Loucy (cell line): ENCODE measurements around the gene PALLD.

Source experiments
- EZH2phosphoT487 ChIP-seq: fragments of 200-600 bp; IDR thresholded peaks from 2 replicates; pipeline ENCODE4 v1.6.1; 2018; ENCODE audit warnings: antibody characterized with exemption, mild to moderate bottlenecking, moderate library complexity, borderline replicate concordance
- TF ChIP-seq, protein P1 (sequence below): fragments of 200-600 bp; sonication (generic); conservative IDR thresholded peaks from 2 replicates; pipeline ENCODE4 v1.5.1; 2014; ENCODE audit warnings: mild to moderate bottlenecking, antibody characterized with exemption, low read length

DNA sequence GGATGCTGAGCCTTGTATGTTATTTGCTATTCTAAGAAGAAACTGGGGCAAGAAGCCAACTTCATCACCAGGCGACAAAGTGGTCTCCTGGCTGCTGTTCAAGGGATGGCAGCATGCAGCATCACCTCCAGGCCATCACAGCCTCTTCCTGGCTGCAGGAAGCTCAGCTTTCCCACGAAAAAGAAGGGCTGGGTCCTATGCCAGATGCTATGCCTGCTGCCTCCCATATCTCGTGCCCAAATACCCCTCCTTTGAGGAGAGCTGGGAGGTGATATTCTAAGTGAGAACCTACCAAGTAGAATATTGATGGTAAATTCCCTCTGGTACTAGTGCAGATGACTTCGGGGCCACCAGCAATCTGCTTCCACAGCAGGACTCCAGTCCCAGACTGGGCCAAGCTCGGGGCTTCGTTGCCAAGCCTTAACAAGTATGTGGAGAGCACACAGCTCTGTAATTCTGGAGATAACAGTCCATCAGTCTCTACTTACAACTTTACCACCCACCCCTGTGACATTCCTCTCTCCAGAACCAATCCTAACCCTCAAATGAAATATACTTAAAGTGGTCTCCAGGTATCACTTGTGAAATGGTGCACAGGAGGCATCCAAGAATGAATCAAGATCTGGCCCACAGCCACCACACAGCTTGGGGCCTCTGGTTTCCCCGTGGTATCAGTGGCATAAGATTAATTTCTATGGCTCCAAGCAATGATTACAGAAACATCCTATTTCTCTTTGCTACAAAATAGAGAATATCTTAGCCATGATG is 149.3 kb downstream of the PALLD start:
- TF ChIP-seq, protein P1, sequence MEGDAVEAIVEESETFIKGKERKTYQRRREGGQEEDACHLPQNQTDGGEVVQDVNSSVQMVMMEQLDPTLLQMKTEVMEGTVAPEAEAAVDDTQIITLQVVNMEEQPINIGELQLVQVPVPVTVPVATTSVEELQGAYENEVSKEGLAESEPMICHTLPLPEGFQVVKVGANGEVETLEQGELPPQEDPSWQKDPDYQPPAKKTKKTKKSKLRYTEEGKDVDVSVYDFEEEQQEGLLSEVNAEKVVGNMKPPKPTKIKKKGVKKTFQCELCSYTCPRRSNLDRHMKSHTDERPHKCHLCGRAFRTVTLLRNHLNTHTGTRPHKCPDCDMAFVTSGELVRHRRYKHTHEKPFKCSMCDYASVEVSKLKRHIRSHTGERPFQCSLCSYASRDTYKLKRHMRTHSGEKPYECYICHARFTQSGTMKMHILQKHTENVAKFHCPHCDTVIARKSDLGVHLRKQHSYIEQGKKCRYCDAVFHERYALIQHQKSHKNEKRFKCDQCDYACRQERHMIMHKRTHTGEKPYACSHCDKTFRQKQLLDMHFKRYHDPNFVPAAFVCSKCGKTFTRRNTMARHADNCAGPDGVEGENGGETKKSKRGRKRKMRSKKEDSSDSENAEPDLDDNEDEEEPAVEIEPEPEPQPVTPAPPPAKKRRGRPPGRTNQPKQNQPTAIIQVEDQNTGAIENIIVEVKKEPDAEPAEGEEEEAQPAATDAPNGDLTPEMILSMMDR: no peak
- TF ChIP-seq EZH2phosphoT487: no peak
